Measurements from ENCODE around the gene BCL7C.

Gene BCL7C

DNA sequence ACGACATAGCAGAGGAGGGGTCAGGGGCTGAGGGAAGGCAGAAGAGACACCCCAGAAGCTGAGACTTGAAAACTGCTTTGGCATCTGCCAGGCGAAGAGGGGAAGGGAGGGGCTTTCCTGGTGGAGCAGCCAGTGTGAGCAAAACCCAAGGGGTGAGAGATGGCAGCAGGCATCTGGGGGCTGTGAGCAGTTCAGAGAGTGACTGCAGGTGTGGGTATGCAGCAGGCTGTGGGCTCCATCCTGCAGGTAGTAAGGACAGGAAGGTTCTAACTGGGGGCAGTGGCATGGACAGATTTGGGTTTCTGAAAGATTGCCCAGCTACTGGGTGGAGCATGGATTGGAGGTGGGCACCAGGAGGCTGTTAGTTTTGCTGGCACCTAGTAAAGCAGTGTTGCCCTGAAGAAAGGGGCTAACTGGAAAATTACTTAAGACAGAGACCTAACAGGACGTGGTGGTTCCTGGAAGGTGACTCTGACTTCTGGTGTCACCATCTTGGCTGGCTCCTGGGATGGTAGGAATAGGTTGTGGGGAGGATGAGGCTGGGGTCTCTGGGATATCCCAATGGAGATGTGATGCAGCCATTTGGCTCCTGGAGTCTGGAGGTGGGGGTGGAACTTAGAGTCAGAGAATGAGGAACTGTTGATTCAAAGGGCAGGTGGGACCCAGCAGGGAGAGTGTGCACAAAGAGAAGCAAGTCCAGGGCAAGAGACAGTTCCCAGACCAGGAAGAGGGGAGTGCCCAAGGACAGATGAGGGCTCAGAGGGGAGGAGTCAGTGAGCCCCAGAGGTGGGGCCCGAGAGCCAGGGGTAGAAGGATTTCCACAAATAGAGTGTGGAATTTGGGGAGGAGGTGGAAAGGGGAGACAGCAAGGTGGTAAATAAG lies 11.2 kb downstream of the BCL7C start:
- TF ChIP-seq CTCF (IDR thresholded peaks at IDR 0.05; ENCODE audit: control insufficient read depth, insufficient read depth, low read depth, low read length, missing control alignments) = no peak
- DNase-seq (ENCODE audit: low read depth) = no peak
- H3K4me3 ChIP-seq (ENCODE audit: control insufficient read depth, low read depth, low read length) = no peak overlapping the region

GRCh38 chr16:30876867-30877266 lies 17.0 kb downstream of the BCL7C start:
- no peak for TF ChIP-seq CTCF (IDR thresholded peaks at IDR 0.05; ENCODE audit: control insufficient read depth, insufficient read depth, low read depth, low read length, missing control alignments)
- no peak overlapping the region; the same call in 1 of the 2 replicates for H3K4me3 ChIP-seq (ENCODE audit: control insufficient read depth, low read depth, low read length)
- DNase-seq (ENCODE audit: low read depth) = no peak

DNA sequence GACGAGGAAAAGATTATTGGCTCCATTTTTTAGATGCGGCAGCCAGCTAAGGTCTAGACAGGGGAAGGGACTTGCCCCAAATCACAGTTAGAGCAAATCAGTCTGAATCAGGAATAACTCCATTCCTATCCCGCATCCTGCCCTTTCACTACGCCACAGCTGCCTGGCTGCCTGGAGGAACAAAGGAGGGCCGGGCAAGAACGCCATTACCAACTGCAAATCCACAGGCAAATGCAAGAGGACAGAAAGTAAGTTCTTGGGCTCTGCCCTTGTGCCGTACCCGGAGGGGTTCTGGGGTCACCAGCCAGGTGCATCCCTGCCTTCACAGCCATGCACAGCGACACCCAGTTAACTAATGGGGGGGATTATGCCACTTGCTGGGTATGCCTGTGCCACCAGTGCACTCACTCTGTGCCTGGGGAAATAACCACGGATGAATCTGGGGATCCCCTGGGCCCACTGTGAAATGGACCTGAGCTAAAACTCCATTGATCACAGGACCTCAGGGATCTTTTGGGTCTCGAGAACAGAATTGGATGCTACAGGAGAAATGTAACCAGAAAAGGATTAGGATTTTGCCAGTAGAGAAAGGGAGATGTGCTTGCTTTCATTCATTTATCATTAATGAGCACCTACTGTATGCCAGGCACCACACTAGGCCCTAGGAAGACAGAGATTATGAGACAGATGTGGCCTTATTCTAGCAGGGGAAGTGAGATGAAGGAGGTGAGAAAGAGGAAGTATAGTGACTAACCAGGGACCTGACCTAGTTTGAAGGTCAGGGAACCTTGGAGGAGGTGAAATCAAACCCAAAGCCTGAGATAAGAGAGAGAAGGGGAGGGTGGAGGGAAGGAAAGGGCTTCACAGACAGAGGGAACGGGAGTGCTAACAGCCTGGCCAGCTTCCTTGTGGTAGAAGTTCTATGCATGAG lies 17.7 kb downstream of the BCL7C start:
- TF ChIP-seq CTCF (IDR thresholded peaks at IDR 0.05; ENCODE audit: control insufficient read depth, insufficient read depth, low read depth, low read length, missing control alignments) = no peak
- no peak for DNase-seq (ENCODE audit: low read depth)
- peak overlapping the region; percentile 97 for H3K4me3 ChIP-seq (ENCODE audit: control insufficient read depth, low read depth, low read length)

DNA sequence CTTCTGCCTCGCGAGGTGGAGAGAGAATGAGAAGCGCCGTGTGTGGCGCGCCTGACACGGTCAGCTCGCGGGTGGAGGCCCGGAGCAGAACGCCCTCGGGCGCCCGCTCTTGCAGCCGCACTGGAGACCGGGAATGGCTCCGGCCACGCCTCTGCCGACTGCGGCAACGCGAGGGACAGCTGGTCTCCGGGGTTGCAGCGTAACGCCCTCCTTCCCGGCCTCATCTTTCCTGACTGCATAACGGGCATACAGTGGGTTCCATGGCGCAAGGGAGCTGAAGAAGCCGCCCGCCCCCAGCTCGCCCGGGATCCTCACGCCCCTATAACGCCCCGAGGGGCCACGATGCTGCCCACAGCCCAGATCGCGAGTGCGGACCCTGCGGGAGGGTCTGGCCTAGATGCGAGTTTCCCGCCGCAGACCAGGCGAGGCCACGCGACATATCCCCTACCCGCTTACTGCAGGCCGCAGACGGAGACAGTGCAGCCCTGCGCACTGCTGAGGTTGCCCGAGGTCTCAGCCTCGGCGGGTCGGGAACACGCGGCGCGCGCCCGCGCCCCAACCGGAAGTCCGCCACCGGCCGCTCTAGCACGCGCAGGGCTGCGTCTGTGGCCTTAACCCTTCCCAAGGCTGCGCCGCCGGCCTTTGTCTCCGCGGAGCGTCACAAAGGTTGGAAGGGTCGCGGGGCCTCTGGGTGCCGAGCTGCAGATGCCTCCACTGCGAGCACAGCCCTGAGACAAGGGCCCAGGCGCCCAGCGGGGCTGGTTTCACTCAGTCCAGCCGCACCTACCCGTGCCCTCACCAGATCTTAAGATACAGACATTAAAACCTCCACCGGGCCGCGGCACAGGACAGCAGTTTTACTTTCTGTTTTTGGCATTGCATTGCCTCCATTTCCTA lies 18.8 kb downstream of the BCL7C start:
- DNase-seq (ENCODE audit: low read depth) = peak; percentile 37
- H3K4me3 ChIP-seq (ENCODE audit: control insufficient read depth, low read depth, low read length) = peak overlapping the region; percentile 97
- no peak for TF ChIP-seq CTCF (IDR thresholded peaks at IDR 0.05; ENCODE audit: control insufficient read depth, insufficient read depth, low read depth, low read length, missing control alignments)

DNA sequence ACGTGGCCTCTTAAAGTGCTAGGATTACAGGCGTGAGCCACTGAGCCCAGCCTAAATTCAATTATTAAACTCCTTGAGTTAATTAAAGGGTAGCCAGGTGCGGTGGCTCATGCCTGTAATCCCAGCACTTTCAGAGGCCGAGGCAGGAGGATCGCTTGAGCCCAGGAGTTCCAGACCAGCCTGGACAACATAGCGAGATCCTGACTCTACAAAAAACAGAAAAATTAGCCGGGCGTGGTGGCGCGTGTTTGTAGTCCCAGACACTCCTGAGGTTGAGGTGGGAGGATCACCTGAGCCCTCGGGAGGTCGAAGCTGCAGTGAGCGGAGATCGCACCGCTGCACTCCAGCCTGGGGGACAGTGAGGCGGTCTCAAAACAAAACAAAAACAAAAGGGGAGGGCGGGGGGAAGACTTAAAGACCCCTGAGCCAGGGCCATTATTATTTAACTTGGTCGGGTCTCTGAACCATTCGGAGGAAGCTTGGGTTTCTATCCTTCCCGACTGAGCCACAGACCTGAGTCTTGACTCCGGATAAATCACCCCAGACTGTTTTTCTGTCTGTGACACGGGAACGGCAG lies 19.5 kb downstream of the BCL7C start:
- peak overlapping the region; percentile 97 for H3K4me3 ChIP-seq (ENCODE audit: control insufficient read depth, low read depth, low read length)
- TF ChIP-seq CTCF (IDR thresholded peaks at IDR 0.05; ENCODE audit: control insufficient read depth, insufficient read depth, low read depth, low read length, missing control alignments) = no peak
- no peak for DNase-seq (ENCODE audit: low read depth)
